OCI-LY7 (cell line): ENCODE measurements around the gene MEP1B.

Source experiments
- EZH2phosphoT487 ChIP-seq: fragments of 200-600 bp; sonication (generic); IDR thresholded peaks from 2 replicates; pipeline ENCODE4 v1.6.1; 2018; ENCODE audit warnings: low read depth, borderline replicate concordance, mild to moderate bottlenecking, mixed run types, antibody characterized with exemption, low read length, moderate library complexity, mixed read lengths
- TF ChIP-seq, protein P1 (sequence below): fragments of 200-600 bp; sonication (generic); conservative IDR thresholded peaks from 2 replicates; pipeline ENCODE4 v1.5.1; 2014; ENCODE audit warnings: mild to moderate bottlenecking, antibody characterized with exemption, low read length, moderate library complexity, mixed read lengths

DNA sequence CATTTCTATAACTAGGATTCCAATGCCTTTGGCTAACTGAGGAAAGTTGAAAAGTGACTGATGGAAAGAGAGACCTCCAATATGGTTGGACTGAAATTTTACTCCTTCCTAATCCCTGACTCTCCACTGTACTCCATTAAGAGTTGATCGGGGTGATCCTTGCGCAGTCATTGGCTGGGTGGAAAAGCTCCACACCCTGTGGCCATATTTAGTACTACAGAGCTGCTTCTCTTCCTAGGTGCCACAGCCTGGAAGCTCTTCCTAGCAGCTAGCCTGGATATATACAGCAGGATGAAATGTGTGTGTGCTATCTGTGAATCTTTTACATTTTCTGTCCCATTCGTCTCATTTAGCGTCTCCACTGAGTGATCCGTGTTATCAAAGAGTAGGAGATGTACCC, 71.2 kb downstream of the MEP1B start:
- TF ChIP-seq, protein P1, sequence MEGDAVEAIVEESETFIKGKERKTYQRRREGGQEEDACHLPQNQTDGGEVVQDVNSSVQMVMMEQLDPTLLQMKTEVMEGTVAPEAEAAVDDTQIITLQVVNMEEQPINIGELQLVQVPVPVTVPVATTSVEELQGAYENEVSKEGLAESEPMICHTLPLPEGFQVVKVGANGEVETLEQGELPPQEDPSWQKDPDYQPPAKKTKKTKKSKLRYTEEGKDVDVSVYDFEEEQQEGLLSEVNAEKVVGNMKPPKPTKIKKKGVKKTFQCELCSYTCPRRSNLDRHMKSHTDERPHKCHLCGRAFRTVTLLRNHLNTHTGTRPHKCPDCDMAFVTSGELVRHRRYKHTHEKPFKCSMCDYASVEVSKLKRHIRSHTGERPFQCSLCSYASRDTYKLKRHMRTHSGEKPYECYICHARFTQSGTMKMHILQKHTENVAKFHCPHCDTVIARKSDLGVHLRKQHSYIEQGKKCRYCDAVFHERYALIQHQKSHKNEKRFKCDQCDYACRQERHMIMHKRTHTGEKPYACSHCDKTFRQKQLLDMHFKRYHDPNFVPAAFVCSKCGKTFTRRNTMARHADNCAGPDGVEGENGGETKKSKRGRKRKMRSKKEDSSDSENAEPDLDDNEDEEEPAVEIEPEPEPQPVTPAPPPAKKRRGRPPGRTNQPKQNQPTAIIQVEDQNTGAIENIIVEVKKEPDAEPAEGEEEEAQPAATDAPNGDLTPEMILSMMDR: no peak
- TF ChIP-seq EZH2phosphoT487: no peak
